Activated B cell treated with CpG ODN at 0.5 μM for 24 hours (primary cell): ENCODE results near the gene TRPC4. TPM values are rescaled to one million over a fixed set of nuclear protein-coding genes. Genes with fewer than 3 reads are reported as not detected.

Source experiments
- ATAC-seq: fragments of 200-7000 bp; cut with Tn5 transposase; one replicate; pipeline ENCODE4 v1.10.0; 2021; ENCODE audit warnings: low read depth, mild to moderate bottlenecking, moderate library complexity
- CTCF ChIA-PET: fragments of 350-600 bp; sonication (Branson Sonifier 250); formaldehyde crosslinking; loops from one replicate; lab custom pipeline; 2021; ENCODE audit warnings: antibody characterized with exemption; lab: Charles Lee
- POLR2A ChIA-PET: fragments of 350-600 bp; sonication (Branson Sonifier 250); formaldehyde crosslinking; loops from one replicate; lab custom pipeline; 2021; ENCODE audit warnings: antibody characterized with exemption; lab: Charles Lee
- DNase-seq: peaks from one replicate; pipeline ENCODE4 v3.0.0; 2022
- H3K27ac Mint-ChIP-seq: one replicate; pipeline ENCODE4 v1.8.0; 2020; ENCODE audit warnings: mixed read lengths
- H3K27me3 Mint-ChIP-seq: one replicate; pipeline ENCODE4 v1.8.0; 2021; ENCODE audit warnings: mixed read lengths
- H3K36me3 Mint-ChIP-seq: one replicate; pipeline ENCODE4 v1.8.0; 2021; ENCODE audit warnings: low read depth, mixed read lengths
- H3K4me1 Mint-ChIP-seq: one replicate; pipeline ENCODE4 v1.8.0; 2021; ENCODE audit warnings: mixed read lengths
- H3K4me3 Mint-ChIP-seq: one replicate; pipeline ENCODE4 v1.8.0; 2020; ENCODE audit warnings: mild to moderate bottlenecking, mixed read lengths
- H3K9me3 Mint-ChIP-seq: one replicate; pipeline ENCODE4 v1.8.0; 2020; ENCODE audit warnings: mixed read lengths
- CTCF ChIP-seq: fragments of 200-600 bp; IDR thresholded peaks from one replicate; pipeline ENCODE4 v1.8.0; 2022; ENCODE audit warnings: antibody characterized with exemption, mild to moderate bottlenecking
- intact Hi-C: fragments of 100-400 bp; cut with micrococcal nuclease; formaldehyde crosslinking; loops from one replicate; pipeline ENCODE4 v1.15.1; 2024
- total RNA-seq: library from RNA; stranded (reverse); gene quantifications from 2 replicates; pipeline ENCODE4 v1.2.3, GENCODE V29; 2022

TRPC4 gene
- total RNA-seq, 1 donor from 2014 or later: not detected

- TF ChIP-seq CTCF: no peak
- DNase-seq (no peak), ATAC-seq (no peak)
- intact Hi-C loops: no loop called here
- Mint-ChIP-seq H3K27ac (no peak overlapping the region), H3K36me3 (no peaks in the 10 kb centered on the region), H3K27me3 (no peaks in the 10 kb centered on the region), H3K9me3 (peaks cover 4% of the 10 kb centered on the region), H3K4me1 (no peaks in the 10 kb centered on the region), H3K4me3 (no peak overlapping the region)
- CTCF ChIA-PET: no interaction called here
- POLR2A ChIA-PET: no interaction called here
Observed at GRCh38 chr13:37729876-37730275, 139.7 kb downstream of the TRPC4 start.

GRCh38 chr13:37716420-37717195 is 153.0 kb downstream of the TRPC4 start:
- intact Hi-C loops: no loop called here
- no peak for TF ChIP-seq CTCF
- DNase-seq (no peak), ATAC-seq (no peak)
- no peaks in the 10 kb centered on the region for H3K36me3 Mint-ChIP-seq
- no peaks in the 10 kb centered on the region for H3K27me3 Mint-ChIP-seq
- H3K4me3 Mint-ChIP-seq: no peak overlapping the region
- no peak overlapping the region for H3K27ac Mint-ChIP-seq
- ChIA-PET CTCF (no interaction called here), POLR2A (no interaction called here)
- no peaks in the 10 kb centered on the region for H3K4me1 Mint-ChIP-seq
- peaks cover 3% of the 10 kb centered on the region for H3K9me3 Mint-ChIP-seq

GRCh38 chr13:37715606-37716015 is 154.0 kb downstream of the TRPC4 start:
- no peak for ATAC-seq
- H3K27me3 Mint-ChIP-seq: no peaks in the 10 kb centered on the region
- no peak overlapping the region for H3K27ac Mint-ChIP-seq
- H3K9me3 Mint-ChIP-seq: peaks cover 3% of the 10 kb centered on the region
- POLR2A ChIA-PET: no interaction called here
- H3K36me3 Mint-ChIP-seq: no peaks in the 10 kb centered on the region
- H3K4me1 Mint-ChIP-seq: no peaks in the 10 kb centered on the region
- CTCF ChIA-PET: no interaction called here
- no peak overlapping the region for H3K4me3 Mint-ChIP-seq
- DNase-seq: no peak
- intact Hi-C loops: no loop called here
- TF ChIP-seq CTCF: no peak

DNA sequence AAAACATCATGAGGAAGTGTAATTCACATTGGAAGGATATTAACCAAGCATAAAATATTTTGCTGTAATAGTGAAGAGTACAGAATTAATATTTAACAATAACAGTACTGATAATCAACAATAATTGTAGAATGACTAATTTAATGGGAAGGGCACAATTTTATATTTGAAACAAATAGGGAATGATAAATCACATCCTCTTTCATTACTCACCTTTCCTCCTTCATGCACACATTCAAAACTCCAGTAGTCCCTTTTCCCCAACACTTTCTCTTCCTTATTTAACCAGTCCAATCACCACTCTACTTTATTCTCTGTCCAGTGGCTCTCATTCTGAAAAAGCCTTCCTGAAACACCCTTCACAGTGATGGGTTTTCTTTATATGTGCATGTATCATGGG is 160.3 kb downstream of the TRPC4 start:
- peaks cover 2% of the 10 kb centered on the region for H3K9me3 Mint-ChIP-seq
- DNase-seq: no peak

More for the DNA sequence above, 160.3 kb downstream of the TRPC4 start:
- no peaks in the 10 kb centered on the region for H3K4me1 Mint-ChIP-seq
- no peaks in the 10 kb centered on the region for H3K36me3 Mint-ChIP-seq
- H3K4me3 Mint-ChIP-seq: no peak overlapping the region
- no peak for ATAC-seq
- H3K27ac Mint-ChIP-seq: no peak overlapping the region
- H3K27me3 Mint-ChIP-seq: no peaks in the 10 kb centered on the region
- intact Hi-C loops: no loop called here
- no peak for TF ChIP-seq CTCF
- CTCF ChIA-PET: no interaction called here
- POLR2A ChIA-PET: no interaction called here
